Gastrocnemius medialis (tissue), 4 donors: ENCODE data around the gene TNS1. TPM values are rescaled to one million over a fixed set of nuclear protein-coding genes. Genes with fewer than 3 reads are reported as not detected.
"Not testable (repeated sequence)": the region's sequence is repeated elsewhere in the genome, so short reads cannot be mapped to it uniquely, and the experiment has no call there.

Experiments used
- ATAC-seq, 2 donors: fragments of 150-250 bp; one replicate each; pipeline ENCODE4 v1.9.1; 2016
- DNase-seq, 2 donors: peaks; one replicate each; pipeline ENCODE4 v3.0.0-alpha.2; 2019
- H3K27ac ChIP-seq, 4 donors: fragments of 200-600 bp; sonication (generic); 1 replicate in 1 of 4; 2 replicates in 3 of 4; pipeline ENCODE4 v1.5.1; 2016 to 2018; ENCODE audit warnings: mild to moderate bottlenecking in 2 of 4, moderate library complexity in 1 of 4
- H3K27me3 ChIP-seq, 3 donors: fragments of 200-600 bp; sonication (generic) in 2 of 3; 1 replicate in 1 of 3; 2 replicates in 2 of 3; pipeline versions ENCODE4 v1.5.1 to v1.6.0; 2016 to 2019; ENCODE audit warnings: mild to moderate bottlenecking in 1 of 3, moderate library complexity in 1 of 3
- H3K36me3 ChIP-seq, 2 donors: fragments of 200-600 bp; sonication (generic) in 1 of 2; one replicate each; pipeline ENCODE4 v1.5.1; 2017 to 2018
- H3K4me1 ChIP-seq, 2 donors: fragments of 200-600 bp; sonication (generic) in 1 of 2; one replicate each; pipeline ENCODE4 v1.5.1; 2016 to 2017; ENCODE audit warnings: mild to moderate bottlenecking in 2 of 2
- H3K4me3 ChIP-seq, 4 donors: fragments of 200-600 bp; sonication (generic) in 3 of 4; 1 replicate in 1 of 4; 2 replicates in 3 of 4; pipeline ENCODE4 v1.5.1; 2016 to 2019; ENCODE audit warnings: mild to moderate bottlenecking in 2 of 4
- H3K9me3 ChIP-seq, 3 donors: fragments of 200-600 bp; sonication (generic) in 2 of 3; 1 replicate in 1 of 3; 2 replicates in 2 of 3; pipeline ENCODE4 v1.5.1; 2016 to 2019
- POLR2A ChIP-seq, 2 donors: fragments of 450-650 bp; IDR thresholded peaks; one replicate each; pipeline ENCODE4 v1.6.1; 2017; ENCODE audit warnings: antibody characterized with exemption in 2 of 2, mild to moderate bottlenecking in 2 of 2, moderate library complexity in 2 of 2
- in situ Hi-C, 4 donors: fragments of 200-750 bp; cut with MboI; loops; one replicate each; pipeline versions ENCODE4 v1.15.0 to v1.8.0; 2017; ENCODE audit warnings: low sequenced_read_pairs in 4 of 4
- intact Hi-C: fragments of 100-400 bp; cut with DNase I; formaldehyde crosslinking; loops from one replicate; pipeline ENCODE4 v1.15.1; 2023; ENCODE audit warnings: low total_unique reads
- total RNA-seq, 4 donors: library from RNA; depleted of rRNA; stranded (reverse); fragments of >200 nt; gene quantifications; one replicate each; pipeline versions ENCODE4 v1.1.0 to v1.2.3, GENCODE V29; 2016
- TF ChIP-seq, protein P1 (sequence below), 5 experiments: fragments of 450-650 bp in 3 of 5; fragments of 200-600 bp in 2 of 5; sonication (generic) in 2 of 5; IDR thresholded peaks in 4 of 5; conservative IDR thresholded peaks in 1 of 5; 1 replicate in 4 of 5; 2 replicates in 1 of 5; pipeline ENCODE4 v1.5.1; 2016 to 2019; ENCODE audit warnings: antibody characterized with exemption in 5 of 5, mild to moderate bottlenecking in 3 of 5, moderate library complexity in 3 of 5

TNS1 gene
- total RNA-seq = 100 to 1,000 TPM; 407 to 670 (median 484) TPM

- Histone ChIP-seq H3K4me3 (peak within 1 kb of the TSS in 2 of 4 donors; percentile 24 to 28), H3K9me3 (no peaks in the 10 kb centered on the region), H3K36me3 (no peaks in the 10 kb centered on the region), H3K27ac (peak within 1 kb of the TSS; percentile 68 to 78 (median 72)), H3K27me3 (no peaks in the 10 kb centered on the region), H3K4me1 (peaks cover 33 to 52% of the 10 kb centered on the region in 2 donors)
- intact Hi-C loops = no loop called here
- ATAC-seq (no peak), DNase-seq (no peak)
- in situ Hi-C loops = no loop called here
- TF ChIP-seq, protein P1, sequence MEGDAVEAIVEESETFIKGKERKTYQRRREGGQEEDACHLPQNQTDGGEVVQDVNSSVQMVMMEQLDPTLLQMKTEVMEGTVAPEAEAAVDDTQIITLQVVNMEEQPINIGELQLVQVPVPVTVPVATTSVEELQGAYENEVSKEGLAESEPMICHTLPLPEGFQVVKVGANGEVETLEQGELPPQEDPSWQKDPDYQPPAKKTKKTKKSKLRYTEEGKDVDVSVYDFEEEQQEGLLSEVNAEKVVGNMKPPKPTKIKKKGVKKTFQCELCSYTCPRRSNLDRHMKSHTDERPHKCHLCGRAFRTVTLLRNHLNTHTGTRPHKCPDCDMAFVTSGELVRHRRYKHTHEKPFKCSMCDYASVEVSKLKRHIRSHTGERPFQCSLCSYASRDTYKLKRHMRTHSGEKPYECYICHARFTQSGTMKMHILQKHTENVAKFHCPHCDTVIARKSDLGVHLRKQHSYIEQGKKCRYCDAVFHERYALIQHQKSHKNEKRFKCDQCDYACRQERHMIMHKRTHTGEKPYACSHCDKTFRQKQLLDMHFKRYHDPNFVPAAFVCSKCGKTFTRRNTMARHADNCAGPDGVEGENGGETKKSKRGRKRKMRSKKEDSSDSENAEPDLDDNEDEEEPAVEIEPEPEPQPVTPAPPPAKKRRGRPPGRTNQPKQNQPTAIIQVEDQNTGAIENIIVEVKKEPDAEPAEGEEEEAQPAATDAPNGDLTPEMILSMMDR (IDR thresholded peaks at IDR 0.05 in 4 of 5, conservative IDR thresholded peaks at IDR 0.05 in 1 of 5) = no peak
- peak in 1 of 2 donors; percentile 16 for TF ChIP-seq POLR2A (IDR thresholded peaks at IDR 0.05)
Measured at GRCh38 chr2:218002845-218003180, at the start of gene TNS1. TNS1 (minus strand) TSS chr2:218002995; CDS start chr2:218002872, 123 bp downstream.

DNA sequence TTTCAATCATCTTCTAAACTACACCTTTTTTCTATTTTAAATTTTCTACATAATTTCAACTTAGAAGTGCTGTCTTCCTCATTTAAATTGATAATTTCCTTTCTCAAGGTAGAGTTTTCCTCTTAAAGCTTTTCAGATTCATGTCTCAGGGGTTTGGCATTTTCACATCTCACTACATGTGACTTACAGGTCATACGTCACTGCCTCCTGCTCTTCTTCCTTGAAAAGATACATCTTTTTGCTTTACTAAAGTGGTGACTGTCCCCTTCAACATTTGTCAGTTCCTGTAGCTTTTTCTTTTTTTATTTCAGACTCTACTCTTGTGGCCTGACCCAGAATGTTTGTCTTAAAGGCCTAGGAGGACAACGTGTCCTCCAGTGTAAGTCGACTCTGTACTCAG is 49.1 kb upstream of the TNS1 start:
- Histone ChIP-seq H3K4me3 (no peak overlapping the region), H3K27me3 (no peaks in the 10 kb centered on the region), H3K9me3 (no peaks in the 10 kb centered on the region), H3K4me1 (no peaks in the 10 kb centered on the region), H3K27ac (no peak overlapping the region), H3K36me3 (no peaks in the 10 kb centered on the region)
- intact Hi-C loops = no loop called here
- in situ Hi-C loops = no loop called here
- ATAC-seq (no peak), DNase-seq (no peak)
- TF ChIP-seq, protein P1 (IDR thresholded peaks at IDR 0.05 in 4 of 5, conservative IDR thresholded peaks at IDR 0.05 in 1 of 5) = no peak
- TF ChIP-seq POLR2A (IDR thresholded peaks at IDR 0.05) = no peak

DNA sequence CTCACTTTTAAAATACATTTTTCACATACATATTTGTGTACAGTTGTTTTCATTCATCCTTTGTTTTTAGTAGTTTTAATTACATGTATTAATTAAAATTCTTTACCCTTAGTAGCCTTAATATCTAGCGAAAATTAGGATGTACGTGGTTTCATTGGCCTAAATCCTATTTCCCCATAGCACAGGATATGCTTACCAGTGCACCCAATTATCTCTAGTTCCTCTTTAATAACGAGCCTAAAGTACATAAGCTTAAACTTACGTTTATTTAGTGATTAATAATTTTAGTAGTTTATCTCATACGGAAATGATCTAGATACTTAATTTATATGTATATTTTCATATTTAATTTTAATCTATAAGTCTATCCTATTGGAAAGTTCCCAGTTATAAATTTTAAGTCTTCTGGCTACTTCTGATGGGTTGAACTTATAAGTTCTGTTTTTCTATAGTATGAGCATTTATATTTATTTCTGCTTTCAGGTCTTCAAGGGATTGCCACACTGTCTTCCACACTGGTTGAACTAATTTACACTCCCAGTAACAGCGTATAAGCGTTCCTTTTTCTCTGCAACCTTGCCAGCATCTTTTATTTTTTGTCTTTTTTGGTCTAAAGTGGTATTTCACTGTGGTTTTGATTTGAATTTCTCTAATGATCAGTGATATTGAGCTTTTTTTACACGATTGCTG is 44.9 kb upstream of the TNS1 start:
- ATAC-seq = no peak
- Histone ChIP-seq H3K27ac (no peak overlapping the region), H3K9me3 (no peaks in the 10 kb centered on the region), H3K4me3 (no peak overlapping the region), H3K27me3 (no peaks in the 10 kb centered on the region), H3K4me1 (no peaks in the 10 kb centered on the region), H3K36me3 (no peaks in the 10 kb centered on the region)
- in situ Hi-C loops = loop anchor here in 1 of 4 donors (10.0 kb wide), 1 partner anchor 263 kb away; no protein-coding TSS in a partner anchor
- intact Hi-C loops = no loop called here
- TF ChIP-seq, protein P1 (IDR thresholded peaks at IDR 0.05 in 4 of 5, conservative IDR thresholded peaks at IDR 0.05 in 1 of 5) = no peak
- TF ChIP-seq POLR2A (IDR thresholded peaks at IDR 0.05) = no peak
- no peak for DNase-seq

DNA sequence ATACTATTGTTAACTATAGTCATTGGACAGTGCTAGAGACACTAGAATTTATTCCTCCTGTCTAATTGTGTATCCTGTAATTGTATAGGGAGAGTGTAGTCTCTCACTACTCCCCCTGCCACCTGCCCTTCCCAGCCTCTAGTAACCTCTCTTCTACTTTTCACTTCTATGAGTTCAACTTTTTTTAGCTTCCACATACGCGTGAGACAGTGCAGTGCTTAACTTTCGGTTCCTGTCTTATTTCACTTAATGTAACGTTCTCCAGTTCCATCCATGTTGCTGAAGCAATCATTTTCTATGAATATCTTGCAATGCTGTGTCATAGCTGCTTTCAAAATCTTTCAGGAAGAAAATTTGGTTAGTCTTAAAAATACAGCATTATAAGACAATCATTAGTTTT is 43.4 kb upstream of the TNS1 start:
- Histone ChIP-seq H3K4me3 (no peak overlapping the region), H3K4me1 (no peaks in the 10 kb centered on the region), H3K27me3 (no peaks in the 10 kb centered on the region), H3K36me3 (no peaks in the 10 kb centered on the region), H3K27ac (no peak overlapping the region), H3K9me3 (no peaks in the 10 kb centered on the region)
- in situ Hi-C loops = loop anchor here in 1 of 4 donors (10.0 kb wide), 1 partner anchor 261 kb away; no protein-coding TSS in a partner anchor
- TF ChIP-seq, protein P1 (IDR thresholded peaks at IDR 0.05 in 4 of 5, conservative IDR thresholded peaks at IDR 0.05 in 1 of 5) = no peak
- TF ChIP-seq POLR2A (IDR thresholded peaks at IDR 0.05) = no peak
- intact Hi-C loops = no loop called here
- DNase-seq (no peak), ATAC-seq (peak in 1 of 2 donors; percentile 51)

DNA sequence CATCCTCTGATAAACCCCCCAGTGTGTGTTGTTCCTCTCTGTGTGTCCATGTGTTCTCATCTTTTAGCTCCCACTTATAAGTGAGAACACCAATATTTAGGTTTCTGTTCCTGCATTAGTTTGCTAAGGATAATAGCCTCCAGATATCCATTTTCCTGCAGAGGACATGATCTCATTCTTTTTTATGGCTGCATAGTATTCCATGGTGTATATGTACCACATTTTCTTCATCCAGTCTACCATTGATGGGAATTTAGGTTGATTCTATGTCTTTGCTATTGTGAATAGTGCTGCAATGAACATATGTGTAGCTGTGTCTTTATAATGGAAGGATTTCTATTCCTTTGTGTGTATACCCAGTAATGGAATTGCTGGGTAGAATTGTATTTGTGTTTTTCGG is 41.8 kb upstream of the TNS1 start:
- H3K4me3 ChIP-seq, H3K4me1 ChIP-seq, intact Hi-C loops, H3K27ac ChIP-seq, H3K36me3 ChIP-seq, H3K9me3 ChIP-seq, H3K27me3 ChIP-seq, ATAC-seq, DNase-seq: not testable (repeated sequence)
- in situ Hi-C loops = loop anchor here in 1 of 4 donors (10.0 kb wide), 1 partner anchor 260 kb away; no protein-coding TSS in a partner anchor
